Stimulated activated CD4-positive, alpha-beta T cell treated with anti-CD3 and anti-CD28 coated beads, Interleukin-12 subunit alpha, Interleukin-12 subunit beta, amount 100 ng/mL, for 4 hours (primary cell): ENCODE measurements around the gene PIGW.

Experiments used
- DNase-seq: peaks from one replicate; pipeline ENCODE4 v3.0.0-alpha.2; 2020

Gene PIGW

GRCh38 chr17:36509272-36509985 is 25.4 kb upstream of the PIGW start:
- no peak for DNase-seq

- DNase-seq = no peak
Observed at GRCh38 chr17:36510636-36511035, 24.2 kb upstream of the PIGW start.

GRCh38 chr17:36511216-36511615 is 23.6 kb upstream of the PIGW start:
- DNase-seq = no peak

GRCh38 chr17:36512641-36513040 is 22.1 kb upstream of the PIGW start:
- DNase-seq = no peak

- no peak for DNase-seq
Observed at GRCh38 chr17:36514856-36515255, 19.9 kb upstream of the PIGW start.

GRCh38 chr17:36515837-36516236 is 18.9 kb upstream of the PIGW start:
- DNase-seq = no peak

GRCh38 chr17:36523113-36523512 is 11.7 kb upstream of the PIGW start:
- DNase-seq = no peak

- DNase-seq = no peak
Observed at GRCh38 chr17:36524428-36524876, 10.3 kb upstream of the PIGW start.

GRCh38 chr17:36525113-36525512 is 9.7 kb upstream of the PIGW start:
- DNase-seq = no peak

- no peak for DNase-seq
Observed at GRCh38 chr17:36525888-36526287, 8.9 kb upstream of the PIGW start.

GRCh38 chr17:36527621-36528250 is 7.1 kb upstream of the PIGW start:
- no peak for DNase-seq

- DNase-seq = no peak
Observed at GRCh38 chr17:36529121-36529520, 5.7 kb upstream of the PIGW start.

- DNase-seq = no peak
Observed at GRCh38 chr17:36532435-36532975, 2.3 kb upstream of the PIGW start.

- DNase-seq = peak; percentile 45
Observed at GRCh38 chr17:36533935-36534839, 600 bp upstream of the PIGW start.

GRCh38 chr17:36535669-36536081 is 888 bp downstream of the PIGW start:
- no peak for DNase-seq

- DNase-seq = no peak
Observed at GRCh38 chr17:36540696-36541095, 5.9 kb downstream of the PIGW start.

- DNase-seq = no peak
Observed at GRCh38 chr17:36542755-36543154, 8.0 kb downstream of the PIGW start.

- no peak for DNase-seq
Observed at GRCh38 chr17:36544044-36544306, 9.2 kb downstream of the PIGW start.

- peak; percentile 89 for DNase-seq
Observed at GRCh38 chr17:36544307-36545076, 9.7 kb downstream of the PIGW start, which contains the start of gene GGNBP2. Gene GGNBP2 (plus strand): TSS chr17:36544919. CDS start chr17:36545725, 806 bp downstream.

- no peak for DNase-seq
Observed at GRCh38 chr17:36545077-36545464, 10.3 kb downstream of the PIGW start.

- DNase-seq = peak; percentile 92
Observed at GRCh38 chr17:36545465-36546417, 11.0 kb downstream of the PIGW start.
